Mucosa of rectum (tissue), 2 donors: ENCODE measurements around the gene IGF2R.

Source experiments
- H3K27ac ChIP-seq, 2 donors: one replicate each; pipeline ENCODE4 v1.7.0; 2013; ENCODE audit warnings: inconsistent platforms in 2 of 2, low read depth in 2 of 2, low read length in 2 of 2
- H3K27me3 ChIP-seq, 2 donors: one replicate each; pipeline ENCODE4 v1.7.0; 2013; ENCODE audit warnings: low read length in 2 of 2; ENCODE audit not compliant: control insufficient read depth in 2 of 2, insufficient read depth in 2 of 2
- H3K36me3 ChIP-seq, 2 donors: one replicate each; pipeline ENCODE4 v1.7.0; 2013; ENCODE audit warnings: low read length in 2 of 2; ENCODE audit not compliant: control insufficient read depth in 2 of 2, insufficient read depth in 2 of 2
- H3K4me1 ChIP-seq, 2 donors: one replicate each; pipeline ENCODE4 v1.7.0; 2013; ENCODE audit warnings: low read length in 2 of 2, mild to moderate bottlenecking in 1 of 2; ENCODE audit not compliant: control insufficient read depth in 2 of 2, insufficient read depth in 2 of 2
- H3K4me3 ChIP-seq, 2 donors: one replicate each; pipeline ENCODE4 v1.7.0; 2013; ENCODE audit warnings: low read length in 2 of 2
- H3K9ac ChIP-seq, 2 donors: one replicate each; pipeline ENCODE4 v1.7.0; 2013; ENCODE audit warnings: low read length in 2 of 2, low read depth in 1 of 2, mild to moderate bottlenecking in 1 of 2
- H3K9me3 ChIP-seq, 2 donors: one replicate each; pipeline ENCODE4 v1.7.0; 2013; ENCODE audit warnings: low read length in 2 of 2; ENCODE audit not compliant: control insufficient read depth in 2 of 2
- donor health status: healthy.
- donor health status: Normal muscosa, but diverticular disease.

Gene IGF2R

DNA sequence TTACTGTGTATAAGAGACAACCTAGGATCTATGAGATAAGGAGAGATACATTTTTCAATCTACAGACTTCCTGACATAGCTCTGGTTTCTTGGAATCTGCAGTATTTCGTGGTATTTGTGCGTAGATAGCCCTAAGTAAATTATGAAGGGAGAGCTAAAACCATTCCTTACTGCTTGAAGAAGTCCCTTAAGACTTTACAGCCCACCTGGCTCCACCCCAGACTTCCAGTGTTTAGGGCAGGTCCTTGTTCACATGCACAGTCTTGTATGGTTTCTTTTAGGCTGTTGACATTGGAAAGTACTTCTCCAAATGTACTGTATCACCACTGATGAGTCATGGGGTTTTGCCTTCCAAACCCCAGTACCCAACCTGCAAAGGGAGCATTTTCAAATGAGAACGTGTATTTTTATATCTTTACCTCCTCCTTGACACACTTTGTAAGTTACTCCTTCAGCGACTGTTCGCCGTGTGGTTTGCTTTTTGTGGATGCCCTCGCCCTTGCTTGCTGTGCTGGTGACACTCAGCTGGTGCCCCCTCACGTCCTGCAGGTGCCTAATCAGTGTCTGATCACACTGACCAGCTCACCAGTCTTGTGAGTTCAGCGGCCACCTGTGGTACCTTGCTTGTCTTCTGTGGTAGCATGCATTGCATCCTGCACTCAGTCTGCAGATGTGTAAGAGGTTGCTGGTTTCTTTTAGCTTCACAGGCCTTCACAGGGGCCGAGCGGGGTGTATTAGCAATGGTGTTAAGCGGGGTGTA is 73.3 kb downstream of the IGF2R start:
- H3K27me3 ChIP-seq, result no peaks in the 10 kb centered on the region
- no peak overlapping the region for H3K4me3 ChIP-seq
- no peak overlapping the region for H3K9ac ChIP-seq
- H3K36me3 ChIP-seq, result peaks cover 72 to 80% of the 10 kb centered on the region in 2 donors
- H3K9me3 ChIP-seq, result no peaks in the 10 kb centered on the region
- no peak overlapping the region for H3K27ac ChIP-seq
- no peaks in the 10 kb centered on the region for H3K4me1 ChIP-seq

DNA sequence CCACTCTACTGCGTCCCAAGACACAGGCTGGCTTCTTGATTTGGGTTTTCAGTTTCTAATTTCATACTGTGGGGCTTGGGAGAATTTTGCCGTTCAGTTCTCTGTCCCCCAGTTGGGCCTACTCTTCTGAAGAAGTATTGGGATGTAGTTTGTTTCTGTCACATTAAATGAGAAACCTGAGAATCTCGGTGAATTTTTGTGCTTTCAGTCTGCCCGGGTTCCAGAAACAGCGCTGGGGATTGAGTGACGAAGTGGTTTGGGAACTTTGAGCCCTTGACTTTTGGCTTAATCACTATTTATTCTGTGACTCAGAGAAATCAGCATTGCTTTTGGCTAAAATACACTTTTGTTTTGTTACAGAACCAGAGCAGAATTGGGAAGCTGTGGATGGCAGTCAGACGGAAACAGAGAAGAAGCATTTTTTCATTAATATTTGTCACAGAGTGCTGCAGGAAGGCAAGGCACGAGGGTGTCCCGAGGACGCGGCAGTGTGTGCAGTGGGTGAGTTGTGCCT is 74.0 kb downstream of the IGF2R start:
- H3K4me1 ChIP-seq, result no peaks in the 10 kb centered on the region
- no peak overlapping the region for H3K4me3 ChIP-seq
- no peaks in the 10 kb centered on the region for H3K27me3 ChIP-seq
- H3K27ac ChIP-seq, result no peak overlapping the region
- H3K9ac ChIP-seq, result no peak overlapping the region
- peaks cover 77 to 84% of the 10 kb centered on the region in 2 donors for H3K36me3 ChIP-seq
- H3K9me3 ChIP-seq, result no peaks in the 10 kb centered on the region

GRCh38 chr6:160043784-160044183 is 74.9 kb downstream of the IGF2R start:
- H3K27ac ChIP-seq, result no peak overlapping the region
- no peaks in the 10 kb centered on the region for H3K4me1 ChIP-seq
- H3K36me3 ChIP-seq, result peaks cover 83 to 90% of the 10 kb centered on the region in 2 donors
- no peaks in the 10 kb centered on the region for H3K27me3 ChIP-seq
- no peak overlapping the region for H3K9ac ChIP-seq
- no peaks in the 10 kb centered on the region for H3K9me3 ChIP-seq
- H3K4me3 ChIP-seq, result no peak overlapping the region

GRCh38 chr6:160044687-160045086 is 75.8 kb downstream of the IGF2R start:
- H3K36me3 ChIP-seq, result peaks cover 90 to 93% of the 10 kb centered on the region in 2 donors
- no peak overlapping the region for H3K9ac ChIP-seq
- no peak overlapping the region for H3K27ac ChIP-seq

DNA sequence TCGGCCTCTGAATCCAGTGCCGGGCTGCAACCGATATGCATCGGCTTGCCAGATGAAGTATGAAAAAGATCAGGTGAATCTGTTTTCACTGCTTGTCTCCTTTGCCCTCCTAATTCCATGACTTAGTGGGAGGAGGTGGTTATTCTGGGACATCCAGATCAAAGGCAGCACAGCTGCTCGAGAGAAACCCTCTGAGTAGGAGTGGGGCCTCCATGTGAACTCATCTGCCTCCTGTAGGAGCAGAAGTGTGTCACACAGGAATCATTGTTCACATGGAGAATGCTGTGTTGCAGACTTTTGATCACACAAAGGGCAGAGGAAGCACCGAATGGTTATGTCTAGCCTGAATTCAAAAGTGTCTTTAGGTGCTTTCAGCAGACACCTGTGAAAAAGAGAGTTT is 79.6 kb downstream of the IGF2R start:
- Histone ChIP-seq H3K4me1 (no peaks in the 10 kb centered on the region), H3K9me3 (no peaks in the 10 kb centered on the region), H3K27ac (no peak overlapping the region), H3K4me3 (no peak overlapping the region), H3K36me3 (peaks cover 78 to 83% of the 10 kb centered on the region in 2 donors), H3K9ac (no peak overlapping the region), H3K27me3 (no peaks in the 10 kb centered on the region)

More at GRCh38 chr6:160044687-160045086, 75.8 kb downstream of the IGF2R start:
- Histone ChIP-seq H3K9me3 (no peaks in the 10 kb centered on the region), H3K4me3 (no peak overlapping the region), H3K27me3 (no peaks in the 10 kb centered on the region), H3K4me1 (no peaks in the 10 kb centered on the region)

DNA sequence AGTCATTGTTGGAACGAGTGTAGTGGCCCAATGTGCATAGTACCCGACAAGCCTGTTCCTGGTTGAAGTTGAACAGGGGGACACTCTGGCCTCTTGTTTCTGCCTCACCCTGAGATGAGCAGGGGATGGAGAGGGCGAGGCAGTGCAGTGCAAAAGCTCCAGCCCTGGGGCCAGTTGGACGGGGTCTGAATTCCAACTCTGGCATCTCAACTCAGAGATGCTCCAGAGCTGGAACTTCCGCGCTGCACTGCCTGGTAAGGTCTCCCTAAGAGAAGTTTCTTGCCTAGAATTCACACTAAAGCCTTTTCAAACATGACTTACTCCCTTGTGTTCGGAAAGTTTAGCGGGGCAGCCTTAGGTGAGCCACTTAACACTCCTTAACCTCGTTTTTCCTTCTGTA is 80.5 kb downstream of the IGF2R start:
- H3K9ac ChIP-seq, result no peak overlapping the region
- H3K4me1 ChIP-seq, result no peaks in the 10 kb centered on the region
- H3K36me3 ChIP-seq, result peaks cover 77 to 83% of the 10 kb centered on the region in 2 donors
- H3K27me3 ChIP-seq, result no peaks in the 10 kb centered on the region
- no peaks in the 10 kb centered on the region for H3K9me3 ChIP-seq
- H3K27ac ChIP-seq, result no peak overlapping the region
- H3K4me3 ChIP-seq, result no peak overlapping the region

DNA sequence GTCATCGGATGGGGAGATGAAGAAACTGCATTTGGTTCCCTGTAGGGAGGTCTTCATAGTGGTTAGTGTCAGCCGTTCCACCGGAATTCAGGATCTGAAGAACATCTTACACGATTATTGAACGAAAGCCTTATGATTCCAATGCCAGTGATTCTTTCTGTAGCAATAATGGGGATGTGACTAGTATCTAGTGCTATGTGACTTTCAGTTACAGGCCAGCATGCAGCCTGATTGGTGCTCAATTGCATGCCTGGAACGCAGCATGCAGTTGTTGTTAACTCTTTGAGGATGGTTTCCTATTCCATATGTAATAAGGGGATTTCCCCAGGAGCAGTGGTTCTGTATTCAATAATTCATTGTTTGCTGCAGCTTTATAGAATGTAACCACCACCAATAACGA is 81.1 kb downstream of the IGF2R start:
- Histone ChIP-seq H3K27ac (no peak overlapping the region), H3K4me1 (no peaks in the 10 kb centered on the region), H3K9me3 (no peaks in the 10 kb centered on the region), H3K9ac (no peak overlapping the region), H3K4me3 (no peak overlapping the region), H3K36me3 (peaks cover 78 to 85% of the 10 kb centered on the region in 2 donors), H3K27me3 (no peaks in the 10 kb centered on the region)

GRCh38 chr6:160051390-160051789 is 82.5 kb downstream of the IGF2R start:
- H3K27ac ChIP-seq, result no peak overlapping the region
- no peak overlapping the region for H3K4me3 ChIP-seq
- no peaks in the 10 kb centered on the region for H3K9me3 ChIP-seq
- H3K4me1 ChIP-seq, result peaks cover 3 to 5% of the 10 kb centered on the region in 2 donors
- peaks cover 79 to 83% of the 10 kb centered on the region in 2 donors for H3K36me3 ChIP-seq
- H3K9ac ChIP-seq, result no peak overlapping the region
- H3K27me3 ChIP-seq, result no peaks in the 10 kb centered on the region

- Histone ChIP-seq H3K27me3 (no peaks in the 10 kb centered on the region), H3K4me3 (no peak overlapping the region), H3K36me3 (peaks cover 65 to 77% of the 10 kb centered on the region in 2 donors), H3K4me1 (peaks cover 17 to 26% of the 10 kb centered on the region in 2 donors), H3K9me3 (no peaks in the 10 kb centered on the region), H3K9ac (no peak overlapping the region), H3K27ac (no peak overlapping the region)
These were observed 85.4 kb downstream of the IGF2R start for GRCh38 chr6:160054271-160054670.

GRCh38 chr6:160054913-160055312 is 86.0 kb downstream of the IGF2R start:
- peaks cover 17 to 27% of the 10 kb centered on the region in 2 donors for H3K4me1 ChIP-seq
- H3K9ac ChIP-seq, result no peak overlapping the region
- peak overlapping the region in 1 of 2 donors; percentile 11 for H3K27ac ChIP-seq
- no peaks in the 10 kb centered on the region for H3K27me3 ChIP-seq
- H3K9me3 ChIP-seq, result no peaks in the 10 kb centered on the region
- H3K4me3 ChIP-seq, result no peak overlapping the region
- H3K36me3 ChIP-seq, result peaks cover 65 to 77% of the 10 kb centered on the region in 2 donors
